Activated T-cell treated with anti-CD3 and anti-CD28 coated beads, Interleukin-2, amount 50 U/mL, for 4 hours (primary cell): ENCODE data around the gene NRXN3. TPM values are rescaled to one million over a fixed set of nuclear protein-coding genes. Genes with fewer than 3 reads are reported as not detected.

ENCODE experiments used
- ATAC-seq, 2 donors: fragments of 200-7000 bp; cut with Tn5 transposase; one replicate each; pipeline ENCODE4 v1.10.0; 2021
- DNase-seq: peaks from one replicate; pipeline ENCODE4 v3.0.0-alpha.2; 2020
- H3K27me3 Mint-ChIP-seq: one replicate; pipeline ENCODE4 v1.8.0; 2021; ENCODE audit warnings: low read depth, mixed read lengths
- H3K36me3 Mint-ChIP-seq: one replicate; pipeline ENCODE4 v1.8.0; 2022; ENCODE audit warnings: mixed read lengths; ENCODE audit not compliant: insufficient read depth
- H3K4me1 Mint-ChIP-seq: one replicate; pipeline ENCODE4 v1.8.0; 2021; ENCODE audit warnings: low read depth, mixed read lengths
- H3K4me3 Mint-ChIP-seq: one replicate; pipeline ENCODE4 v1.8.0; 2021; ENCODE audit warnings: mild to moderate bottlenecking, moderate library complexity, mixed read lengths
- H3K9me3 Mint-ChIP-seq: one replicate; pipeline ENCODE4 v1.8.0; 2021; ENCODE audit warnings: mixed read lengths
- total RNA-seq, 3 donors: library from RNA; stranded (reverse); gene quantifications; one replicate each; pipeline ENCODE4 v1.2.1, GENCODE V29; 2021

NRXN3 gene
- total RNA-seq, 3 donors from 2014 or later = not detected

- Mint-ChIP-seq H3K36me3 (no peaks in the 10 kb centered on the region), H3K27me3 (no peaks in the 10 kb centered on the region), H3K9me3 (peaks cover 7% of the 10 kb centered on the region), H3K4me3 (no peak overlapping the region), H3K4me1 (no peaks in the 10 kb centered on the region)
- DNase-seq (no peak), ATAC-seq (no peak)
These were observed 1298.3 kb downstream of the NRXN3 start for GRCh38 chr14:79468486-79468885.

DNA sequence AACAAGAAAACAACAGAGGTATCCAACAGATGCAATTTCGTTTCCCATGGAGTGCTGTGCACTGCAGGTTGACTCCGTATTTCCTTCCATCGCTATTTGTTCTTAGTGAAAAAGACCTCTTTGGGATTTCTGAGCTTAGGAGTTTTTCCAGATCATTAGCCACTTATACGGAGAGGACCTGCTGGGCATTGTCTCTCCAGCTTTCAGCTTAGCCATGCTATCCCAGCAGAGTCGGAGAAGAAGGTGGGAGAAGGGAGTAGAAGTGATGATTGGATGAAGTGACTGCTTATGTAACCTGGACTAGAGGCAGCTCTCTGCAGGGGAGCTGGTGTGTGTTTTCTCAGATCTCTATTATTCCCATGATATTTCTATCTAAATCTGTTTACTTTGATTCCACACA, 1303.5 kb downstream of the NRXN3 start:
- no peaks in the 10 kb centered on the region for H3K4me1 Mint-ChIP-seq
- H3K27me3 Mint-ChIP-seq = no peaks in the 10 kb centered on the region
- peaks cover 9% of the 10 kb centered on the region for H3K9me3 Mint-ChIP-seq
- no peaks in the 10 kb centered on the region for H3K36me3 Mint-ChIP-seq
- DNase-seq (no peak), ATAC-seq (no peak)
- H3K4me3 Mint-ChIP-seq = no peak overlapping the region

- DNase-seq (no peak), ATAC-seq (no peak)
- Mint-ChIP-seq H3K4me3 (no peak overlapping the region), H3K9me3 (peaks cover 6% of the 10 kb centered on the region), H3K36me3 (no peaks in the 10 kb centered on the region), H3K27me3 (no peaks in the 10 kb centered on the region), H3K4me1 (no peaks in the 10 kb centered on the region)
These were observed 1305.8 kb downstream of the NRXN3 start for GRCh38 chr14:79475887-79476532.

DNA sequence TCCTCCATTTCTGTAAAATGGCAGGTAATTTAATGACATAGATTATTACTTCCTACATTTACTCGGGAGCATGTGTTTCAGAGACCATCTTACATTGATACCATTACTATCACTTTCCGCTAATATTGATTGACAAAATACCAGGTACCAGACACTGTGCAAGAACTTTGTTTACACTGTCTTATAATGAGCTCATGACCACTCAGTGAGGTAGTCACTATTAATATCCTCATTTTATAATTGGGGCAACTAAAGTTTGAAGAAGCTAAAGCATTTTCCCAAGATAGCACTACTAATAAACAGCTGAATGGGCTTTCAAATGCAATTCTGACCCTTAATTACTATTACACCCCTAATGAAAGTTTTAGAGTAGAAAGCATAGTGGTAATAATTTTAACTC, 1306.4 kb downstream of the NRXN3 start:
- H3K27me3 Mint-ChIP-seq = no peaks in the 10 kb centered on the region
- DNase-seq = no peak
- peaks cover 6% of the 10 kb centered on the region for H3K9me3 Mint-ChIP-seq
- ATAC-seq = no peak
- H3K36me3 Mint-ChIP-seq = no peaks in the 10 kb centered on the region
- H3K4me3 Mint-ChIP-seq = no peak overlapping the region
- no peaks in the 10 kb centered on the region for H3K4me1 Mint-ChIP-seq

GRCh38 chr14:79480212-79480611, 1310.0 kb downstream of the NRXN3 start:
- no peak for ATAC-seq
- H3K36me3 Mint-ChIP-seq = no peaks in the 10 kb centered on the region
- no peak for DNase-seq
- no peaks in the 10 kb centered on the region for H3K4me1 Mint-ChIP-seq
- peaks cover 6% of the 10 kb centered on the region for H3K9me3 Mint-ChIP-seq
- H3K4me3 Mint-ChIP-seq = no peak overlapping the region
- H3K27me3 Mint-ChIP-seq = no peaks in the 10 kb centered on the region

DNA sequence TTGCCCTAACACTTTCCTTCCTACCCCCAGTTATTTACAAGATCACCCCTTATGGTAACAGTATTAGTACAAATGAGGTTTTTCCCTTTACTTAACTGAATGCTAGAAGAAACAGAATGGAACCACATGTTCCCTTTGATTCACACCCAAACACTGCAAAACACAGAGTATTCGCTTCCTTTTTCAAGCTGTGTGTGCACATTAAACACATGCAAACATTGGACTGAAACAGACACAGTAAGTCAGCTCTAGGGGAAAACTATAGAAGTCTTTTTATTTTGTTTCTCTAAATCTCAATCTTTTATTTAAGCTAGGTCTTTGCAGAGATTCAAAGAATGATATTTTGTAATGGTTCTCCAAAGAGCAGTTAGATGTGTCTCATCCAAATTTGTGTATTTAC, 1312.7 kb downstream of the NRXN3 start:
- no peaks in the 10 kb centered on the region for H3K36me3 Mint-ChIP-seq
- H3K27me3 Mint-ChIP-seq = no peaks in the 10 kb centered on the region
- no peak for ATAC-seq
- no peak overlapping the region for H3K4me3 Mint-ChIP-seq
- no peaks in the 10 kb centered on the region for H3K4me1 Mint-ChIP-seq
- H3K9me3 Mint-ChIP-seq = peaks cover under 1% of the 10 kb centered on the region
- no peak for DNase-seq

GRCh38 chr14:79483477-79484388, 1313.6 kb downstream of the NRXN3 start:
- DNase-seq (no peak), ATAC-seq (no peak)
- H3K4me1 Mint-ChIP-seq = no peaks in the 10 kb centered on the region
- no peaks in the 10 kb centered on the region for H3K36me3 Mint-ChIP-seq
- no peak overlapping the region for H3K4me3 Mint-ChIP-seq
- peaks cover 6% of the 10 kb centered on the region for H3K9me3 Mint-ChIP-seq
- no peaks in the 10 kb centered on the region for H3K27me3 Mint-ChIP-seq

DNA sequence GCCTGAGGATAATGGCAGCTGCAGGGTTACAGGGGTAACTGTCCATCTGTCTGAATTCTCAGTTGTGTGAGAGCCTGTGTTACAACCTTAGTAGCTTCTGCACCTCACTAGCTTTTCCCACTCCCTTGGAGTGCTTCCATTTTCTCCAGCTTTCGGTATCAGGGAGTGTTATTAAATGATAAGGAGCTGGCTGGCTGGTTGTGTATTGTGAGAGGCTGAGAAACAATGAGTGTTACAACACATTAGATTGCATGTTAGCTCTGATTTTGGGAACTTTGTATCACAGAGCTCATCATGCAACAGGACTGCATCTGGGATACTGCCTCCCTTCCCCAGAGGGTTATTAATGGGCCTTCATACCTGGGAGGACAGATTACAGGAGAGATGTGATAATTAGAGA, 1317.5 kb downstream of the NRXN3 start:
- ATAC-seq (no peak), DNase-seq (no peak)
- Mint-ChIP-seq H3K4me1 (no peaks in the 10 kb centered on the region), H3K27me3 (no peaks in the 10 kb centered on the region), H3K36me3 (no peaks in the 10 kb centered on the region), H3K9me3 (peaks cover 10% of the 10 kb centered on the region), H3K4me3 (no peak overlapping the region)

DNA sequence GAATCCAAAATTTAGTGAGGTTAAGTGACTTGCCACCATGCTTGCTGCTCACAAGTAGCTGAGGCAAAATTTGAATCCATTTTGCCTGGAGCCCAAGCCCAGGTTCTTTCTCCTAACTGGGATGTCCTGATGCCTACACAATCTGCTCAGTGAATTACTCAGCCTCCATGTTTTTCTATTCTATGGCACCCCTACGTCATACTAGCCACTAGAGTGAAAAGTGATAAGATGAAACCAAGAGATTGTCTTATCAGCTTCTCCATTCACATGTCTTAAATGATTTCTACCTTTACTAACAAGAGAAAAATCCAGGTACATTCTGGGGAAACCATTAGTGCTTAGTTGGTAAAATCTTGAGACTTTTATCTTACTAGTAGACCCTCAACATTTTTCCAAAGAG, 1321.0 kb downstream of the NRXN3 start:
- Mint-ChIP-seq H3K4me3 (no peak overlapping the region), H3K27me3 (no peaks in the 10 kb centered on the region), H3K4me1 (no peaks in the 10 kb centered on the region), H3K36me3 (no peaks in the 10 kb centered on the region), H3K9me3 (peaks cover 10% of the 10 kb centered on the region)
- ATAC-seq = no peak
- no peak for DNase-seq

DNA sequence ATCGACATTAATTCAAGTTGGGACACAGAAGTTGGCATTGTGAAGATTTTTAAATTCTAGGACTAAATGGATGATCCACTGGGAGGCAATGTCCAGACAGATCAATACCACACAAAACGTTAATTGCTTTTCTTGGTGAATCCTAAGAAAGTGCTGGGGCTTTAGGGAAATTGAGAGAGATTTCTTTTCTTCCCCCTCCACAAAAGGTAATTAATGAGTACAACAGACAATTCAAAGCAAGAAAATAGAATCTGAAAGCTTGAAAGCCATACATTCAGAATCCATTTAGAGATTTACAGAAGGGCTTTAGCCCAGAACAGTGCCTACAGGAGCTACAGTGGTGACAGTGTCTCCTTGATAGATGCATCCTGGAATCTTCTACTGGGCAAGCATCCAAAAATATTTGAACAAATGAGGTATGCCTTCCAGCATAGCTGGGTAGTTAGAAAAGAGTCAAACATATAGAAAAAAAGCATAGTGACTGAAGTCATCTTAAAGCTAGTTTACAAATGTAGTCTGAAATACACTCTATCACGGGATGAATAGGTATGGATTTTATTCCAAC, 1323.0 kb downstream of the NRXN3 start:
- H3K9me3 Mint-ChIP-seq = peaks cover 9% of the 10 kb centered on the region
- DNase-seq (no peak), ATAC-seq (no peak)
- H3K36me3 Mint-ChIP-seq = no peaks in the 10 kb centered on the region
- no peaks in the 10 kb centered on the region for H3K4me1 Mint-ChIP-seq
- H3K27me3 Mint-ChIP-seq = no peaks in the 10 kb centered on the region
- no peak overlapping the region for H3K4me3 Mint-ChIP-seq

DNA sequence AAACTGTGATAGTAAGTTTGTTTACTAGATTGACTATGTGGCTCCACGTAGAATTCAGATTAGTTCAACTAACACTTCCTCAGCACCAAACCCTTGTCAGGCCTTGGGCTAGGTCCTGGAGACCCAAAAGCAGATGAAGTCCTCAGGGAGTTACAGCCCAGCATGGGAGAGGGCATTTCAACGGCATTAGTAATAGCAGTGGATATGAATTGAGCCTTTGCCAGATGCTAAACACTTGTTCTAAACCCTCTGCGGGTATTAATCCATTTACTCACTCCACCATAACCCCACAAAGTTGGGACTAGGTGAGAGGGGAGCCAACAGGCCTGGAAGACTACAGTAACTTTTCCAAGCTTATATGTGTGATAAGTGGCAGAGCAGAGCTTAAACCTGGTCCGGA, 1326.5 kb downstream of the NRXN3 start:
- DNase-seq (no peak), ATAC-seq (no peak)
- no peaks in the 10 kb centered on the region for H3K36me3 Mint-ChIP-seq
- H3K4me1 Mint-ChIP-seq = no peaks in the 10 kb centered on the region
- no peaks in the 10 kb centered on the region for H3K27me3 Mint-ChIP-seq
- no peaks in the 10 kb centered on the region for H3K9me3 Mint-ChIP-seq
- no peak overlapping the region for H3K4me3 Mint-ChIP-seq

- Mint-ChIP-seq H3K4me3 (no peak overlapping the region), H3K27me3 (no peaks in the 10 kb centered on the region), H3K9me3 (no peaks in the 10 kb centered on the region), H3K36me3 (no peaks in the 10 kb centered on the region), H3K4me1 (no peaks in the 10 kb centered on the region)
- ATAC-seq (no peak), DNase-seq (no peak)
These were observed 1330.3 kb downstream of the NRXN3 start for GRCh38 chr14:79500489-79500888.

GRCh38 chr14:79502136-79502750, 1332.1 kb downstream of the NRXN3 start:
- H3K36me3 Mint-ChIP-seq = no peaks in the 10 kb centered on the region
- H3K27me3 Mint-ChIP-seq = no peaks in the 10 kb centered on the region
- no peaks in the 10 kb centered on the region for H3K9me3 Mint-ChIP-seq
- no peaks in the 10 kb centered on the region for H3K4me1 Mint-ChIP-seq
- no peak for DNase-seq
- no peak for ATAC-seq
- H3K4me3 Mint-ChIP-seq = no peak overlapping the region

DNA sequence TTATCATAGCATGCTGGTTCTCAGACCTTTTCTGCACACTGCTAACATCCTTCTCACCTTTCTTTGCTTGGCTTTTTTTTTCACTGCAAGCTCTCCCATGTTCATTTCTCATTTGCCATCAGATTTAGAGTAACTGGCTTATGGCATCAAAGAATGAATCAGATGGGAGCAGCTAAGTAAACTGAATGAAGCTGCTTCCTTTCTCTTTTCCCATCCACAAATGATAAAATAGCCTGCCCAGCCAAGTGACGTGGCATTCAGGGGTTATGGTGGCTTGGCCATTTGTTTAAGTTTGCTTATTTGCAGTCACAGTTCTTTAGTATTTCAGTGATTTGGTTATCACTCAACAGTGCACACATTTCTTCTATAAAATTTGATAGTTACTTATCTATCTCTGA, 1332.6 kb downstream of the NRXN3 start:
- DNase-seq (no peak), ATAC-seq (no peak)
- no peaks in the 10 kb centered on the region for H3K36me3 Mint-ChIP-seq
- no peak overlapping the region for H3K4me3 Mint-ChIP-seq
- no peaks in the 10 kb centered on the region for H3K27me3 Mint-ChIP-seq
- H3K9me3 Mint-ChIP-seq = no peaks in the 10 kb centered on the region
- H3K4me1 Mint-ChIP-seq = no peaks in the 10 kb centered on the region
